ENCODE data around the gene TIMM29. TPM values are rescaled to one million over a fixed set of nuclear protein-coding genes. Genes with fewer than 3 reads are reported as not detected.
A peak's percentile ranks its signal among the peaks of the same experiment; 100 is the strongest.

The TIMM29 gene
- total RNA-seq, 1 experiment from 2014 or later: 22.5 TPM

GRCh38 chr19:10896851-10897526, 31.6 kb upstream of the TIMM29 start:
- Histone ChIP-seq H3K9me3 (replicated peaks) (no peaks in the 10 kb centered on the region), H3K27me3 (no peaks in the 10 kb centered on the region), H3K27ac (no peak overlapping the region), H3K36me3 (no peaks in the 10 kb centered on the region), H3K4me3 (no peak overlapping the region), H3K4me1 (peaks cover 9% of the 10 kb centered on the region)
- no peak for DNase-seq

GRCh38 chr19:10898633-10899032, 30.0 kb upstream of the TIMM29 start:
- Histone ChIP-seq H3K4me3 (no peak overlapping the region), H3K4me1 (peaks cover 4% of the 10 kb centered on the region), H3K27ac (no peak overlapping the region), H3K27me3 (no peaks in the 10 kb centered on the region), H3K36me3 (0 out of 2 replicates have a peak, but pooled peaks cover 2% of the 10 kb centered on the region), H3K9me3 (replicated peaks) (no peaks in the 10 kb centered on the region)
- no peak for DNase-seq

DNA sequence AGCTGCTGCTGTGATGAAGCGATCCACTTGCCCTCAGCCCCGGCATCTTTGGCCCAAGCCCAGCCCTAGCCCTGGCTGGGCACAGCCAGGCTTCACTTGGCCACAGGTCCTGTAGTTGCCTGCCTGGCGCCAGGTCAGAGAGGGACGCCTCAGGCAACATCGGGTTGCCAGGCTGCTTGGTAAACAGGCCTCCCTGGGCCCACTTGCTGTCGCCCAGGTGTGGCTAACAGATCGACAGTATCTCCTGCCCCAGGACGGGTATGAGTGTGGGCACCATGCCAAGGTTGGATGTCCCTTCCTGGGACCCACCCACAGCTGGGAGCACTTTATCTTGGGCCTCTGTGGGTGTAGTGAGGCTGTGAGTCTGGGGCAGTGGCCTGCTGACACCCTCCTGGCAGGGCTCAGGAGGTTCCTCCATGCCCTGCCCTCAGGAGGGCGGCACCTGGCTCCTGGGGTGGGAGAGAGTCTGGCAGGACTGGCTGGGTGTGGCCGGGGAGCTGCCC, 29.4 kb upstream of the TIMM29 start:
- Histone ChIP-seq H3K4me1 (peaks cover 4% of the 10 kb centered on the region), H3K4me3 (no peak overlapping the region), H3K9me3 (replicated peaks) (no peaks in the 10 kb centered on the region), H3K27me3 (no peaks in the 10 kb centered on the region), H3K27ac (no peak overlapping the region), H3K36me3 (0 out of 2 replicates have a peak, but pooled peaks cover 2% of the 10 kb centered on the region)
- no peak for DNase-seq

GRCh38 chr19:10907925-10908324, 20.7 kb upstream of the TIMM29 start:
- Histone ChIP-seq H3K4me3 (no peak overlapping the region), H3K36me3 (0 out of 2 replicates have a peak, but pooled peaks cover 2% of the 10 kb centered on the region), H3K4me1 (peaks cover 10% of the 10 kb centered on the region), H3K27me3 (no peaks in the 10 kb centered on the region), H3K9me3 (replicated peaks) (no peaks in the 10 kb centered on the region), H3K27ac (no peak overlapping the region)
- DNase-seq: no peak

- no peak overlapping the region for H3K4me3 ChIP-seq
- H3K27me3 ChIP-seq: no peaks in the 10 kb centered on the region
- H3K4me1 ChIP-seq: peaks cover 10% of the 10 kb centered on the region
- no peak for DNase-seq
- no peak overlapping the region for H3K27ac ChIP-seq
- H3K9me3 ChIP-seq (replicated peaks): no peaks in the 10 kb centered on the region
- peaks cover 2% of the 10 kb centered on the region; the same call in 1 of the 2 replicates for H3K36me3 ChIP-seq
Measured at GRCh38 chr19:10908380-10908960, 20.1 kb upstream of the TIMM29 start.

- peak; percentile 56 to 59 for DNase-seq
- H3K36me3 ChIP-seq: peaks cover 2% of the 10 kb centered on the region; the same call in 1 of the 2 replicates
- H3K9me3 ChIP-seq (replicated peaks): no peaks in the 10 kb centered on the region
- H3K27ac ChIP-seq: peak overlapping the region; percentile 21
- no peaks in the 10 kb centered on the region for H3K27me3 ChIP-seq
- no peak overlapping the region for H3K4me3 ChIP-seq
- peaks cover 15% of the 10 kb centered on the region for H3K4me1 ChIP-seq
Measured at GRCh38 chr19:10911579-10912363, 16.8 kb upstream of the TIMM29 start.

DNA sequence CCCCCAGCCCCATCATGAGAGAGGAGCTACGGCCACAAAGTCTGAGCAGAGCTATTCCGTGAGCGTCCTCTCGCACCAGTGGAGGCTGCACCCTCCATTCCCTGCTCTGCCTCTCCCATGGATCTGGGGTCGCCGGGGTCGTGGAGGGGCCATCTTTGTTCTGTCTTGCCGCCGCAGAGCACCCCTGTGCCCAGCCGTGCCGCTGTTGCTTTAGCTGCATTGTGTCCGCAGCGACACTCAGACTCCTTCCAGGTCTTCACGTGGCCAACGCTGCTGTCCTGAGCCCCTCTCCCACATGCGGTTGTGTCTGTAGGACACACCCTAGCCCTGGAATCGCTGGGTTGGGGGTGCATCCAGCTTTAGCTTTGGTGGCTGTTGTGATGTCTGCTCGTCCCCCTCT, 16.0 kb upstream of the TIMM29 start:
- Histone ChIP-seq H3K9me3 (replicated peaks) (no peaks in the 10 kb centered on the region), H3K4me3 (no peak overlapping the region), H3K4me1 (peaks cover 15% of the 10 kb centered on the region), H3K27me3 (no peaks in the 10 kb centered on the region), H3K27ac (no peak overlapping the region), H3K36me3 (peaks cover 2% of the 10 kb centered on the region; the same call in 1 of the 2 replicates)
- no peak for DNase-seq

DNA sequence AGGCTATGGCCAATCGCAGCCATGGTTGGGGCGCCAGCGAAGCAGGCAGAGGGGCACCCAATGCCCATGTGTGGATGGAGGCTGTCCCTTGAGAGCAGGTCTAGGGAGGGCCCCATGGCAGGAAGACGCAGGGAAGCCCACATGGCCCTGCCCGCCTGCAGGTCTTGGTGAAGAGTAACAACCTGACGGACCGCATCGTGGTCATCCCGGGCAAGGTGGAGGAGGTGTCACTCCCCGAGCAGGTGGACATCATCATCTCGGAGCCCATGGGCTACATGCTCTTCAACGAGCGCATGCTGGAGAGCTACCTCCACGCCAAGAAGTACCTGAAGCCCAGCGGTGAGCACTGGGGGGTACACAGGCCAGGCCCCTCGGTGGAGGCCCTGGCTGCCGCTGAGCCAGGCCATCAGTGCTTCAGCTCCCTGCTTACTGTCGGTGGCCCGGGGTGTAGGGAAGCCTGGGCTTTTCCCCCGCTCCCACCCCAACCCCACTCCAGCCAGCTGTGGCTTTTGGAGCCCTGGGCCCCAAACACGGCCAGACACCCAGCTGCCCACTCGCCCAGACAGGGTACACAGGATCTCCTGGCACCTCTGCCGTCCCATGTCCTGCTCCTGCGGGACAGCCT, 14.8 kb upstream of the TIMM29 start:
- no peak for DNase-seq
- Histone ChIP-seq H3K4me1 (peaks cover 15% of the 10 kb centered on the region), H3K27me3 (no peaks in the 10 kb centered on the region), H3K9me3 (replicated peaks) (no peaks in the 10 kb centered on the region), H3K36me3 (peaks cover 2% of the 10 kb centered on the region; the same call in 1 of the 2 replicates), H3K27ac (no peak overlapping the region), H3K4me3 (no peak overlapping the region)

GRCh38 chr19:10915130-10916091, 13.2 kb upstream of the TIMM29 start:
- no peaks in the 10 kb centered on the region for H3K27me3 ChIP-seq
- H3K4me3 ChIP-seq: no peak overlapping the region
- peaks cover 15% of the 10 kb centered on the region for H3K4me1 ChIP-seq
- no peak overlapping the region for H3K27ac ChIP-seq
- H3K36me3 ChIP-seq: no peaks in the 10 kb centered on the region; the same call in 1 of the 2 replicates
- no peak for DNase-seq
- no peaks in the 10 kb centered on the region for H3K9me3 ChIP-seq (replicated peaks)

DNA sequence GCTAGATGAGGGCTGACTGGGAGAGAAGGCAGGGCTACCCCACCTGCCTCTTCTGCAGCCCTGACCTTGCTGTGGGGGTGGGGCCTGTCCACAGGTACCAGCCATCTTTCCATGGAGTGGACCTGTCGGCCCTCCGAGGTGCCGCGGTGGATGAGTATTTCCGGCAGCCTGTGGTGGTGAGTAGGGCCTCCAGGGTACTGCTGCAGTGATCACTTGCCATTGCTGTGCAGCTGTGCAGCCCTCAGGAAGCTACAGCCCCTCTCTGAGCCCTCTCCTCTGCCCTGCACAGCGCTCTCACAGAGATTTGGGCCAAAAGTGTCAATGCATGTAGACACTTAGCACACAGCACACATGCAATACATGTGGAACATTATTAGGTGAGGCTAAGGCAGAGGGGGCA, 12.0 kb upstream of the TIMM29 start:
- no peak for DNase-seq
- H3K27ac ChIP-seq: no peak overlapping the region
- H3K4me1 ChIP-seq: peaks cover 7% of the 10 kb centered on the region
- H3K4me3 ChIP-seq: no peak overlapping the region
- no peaks in the 10 kb centered on the region for H3K9me3 ChIP-seq (replicated peaks)
- H3K27me3 ChIP-seq: no peaks in the 10 kb centered on the region
- H3K36me3 ChIP-seq: no peaks in the 10 kb centered on the region; the same call in 1 of the 2 replicates

DNA sequence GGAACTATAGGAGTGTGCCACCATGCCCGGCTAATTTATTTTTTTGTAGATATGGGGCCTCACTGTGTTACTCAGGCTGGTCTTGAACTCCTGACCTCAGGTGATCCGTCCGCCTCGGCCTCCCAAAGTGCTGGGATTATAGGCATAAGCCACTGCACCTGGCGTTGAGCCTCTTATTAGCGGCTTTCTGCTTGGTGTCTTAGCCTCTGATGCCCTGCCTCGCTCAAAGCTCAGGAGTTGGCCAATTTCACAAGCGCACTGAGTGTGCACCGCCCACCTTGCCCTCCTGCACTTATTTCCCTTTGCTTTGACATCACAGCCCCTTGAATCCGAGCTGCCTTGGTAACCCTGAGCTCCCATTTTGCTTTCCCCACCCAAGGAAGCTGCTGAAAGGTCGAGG, 10.3 kb upstream of the TIMM29 start:
- H3K27ac ChIP-seq: no peak overlapping the region
- H3K27me3 ChIP-seq: no peaks in the 10 kb centered on the region
- no peaks in the 10 kb centered on the region; the same call in 1 of the 2 replicates for H3K36me3 ChIP-seq
- H3K4me3 ChIP-seq: no peak overlapping the region
- H3K9me3 ChIP-seq (replicated peaks): no peaks in the 10 kb centered on the region
- DNase-seq: no peak
- peaks cover 4% of the 10 kb centered on the region; the same call in 1 of the 2 replicates for H3K4me1 ChIP-seq

DNA sequence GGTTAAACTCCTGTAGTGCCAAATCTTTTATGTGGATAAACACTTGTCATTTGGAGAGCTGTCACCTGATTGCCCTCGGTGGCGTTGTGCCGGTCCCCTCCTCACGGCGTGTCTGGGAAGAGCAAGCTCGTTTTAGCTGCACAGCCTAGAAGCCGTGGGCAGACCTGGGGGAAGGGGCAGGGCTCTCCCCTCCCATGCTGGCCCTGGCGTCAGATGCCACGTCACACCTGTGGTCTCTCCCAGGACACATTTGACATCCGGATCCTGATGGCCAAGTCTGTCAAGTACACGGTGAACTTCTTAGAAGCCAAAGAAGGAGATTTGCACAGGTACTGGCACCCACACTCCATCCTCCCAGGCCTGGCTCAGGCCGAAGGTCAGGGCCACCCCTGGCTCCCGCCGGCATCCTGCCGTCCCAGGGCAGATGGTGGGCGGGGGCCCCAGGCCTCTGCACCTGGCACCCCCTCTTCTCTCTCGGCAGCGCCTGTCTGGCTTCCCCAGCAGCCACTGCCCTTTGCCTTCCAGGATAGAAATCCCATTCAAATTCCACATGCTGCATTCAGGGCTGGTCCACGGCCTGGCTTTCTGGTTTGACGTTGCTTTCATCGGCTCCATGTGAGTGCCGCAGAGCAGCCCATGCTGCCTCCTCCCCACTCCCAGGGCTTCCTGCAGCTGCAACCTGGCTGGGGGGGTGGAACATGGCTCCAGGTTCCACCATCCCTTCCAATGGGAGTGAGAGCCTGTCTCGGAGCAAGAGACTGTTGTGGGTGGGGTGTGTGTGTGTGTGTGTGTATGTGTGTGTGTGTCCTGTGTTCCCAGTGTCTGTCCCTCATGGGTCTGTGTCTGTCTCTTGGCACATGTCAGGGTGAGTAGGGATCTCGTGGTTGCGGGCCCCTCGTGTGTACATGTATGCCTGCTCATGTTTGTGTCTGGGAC, 9.0 kb upstream of the TIMM29 start:
- Histone ChIP-seq H3K27me3 (no peaks in the 10 kb centered on the region), H3K9me3 (replicated peaks) (no peaks in the 10 kb centered on the region), H3K4me3 (no peak overlapping the region), H3K4me1 (peaks cover 4% of the 10 kb centered on the region; the same call in 1 of the 2 replicates), H3K27ac (no peak overlapping the region), H3K36me3 (no peaks in the 10 kb centered on the region; the same call in 1 of the 2 replicates)
- DNase-seq: no peak

DNA sequence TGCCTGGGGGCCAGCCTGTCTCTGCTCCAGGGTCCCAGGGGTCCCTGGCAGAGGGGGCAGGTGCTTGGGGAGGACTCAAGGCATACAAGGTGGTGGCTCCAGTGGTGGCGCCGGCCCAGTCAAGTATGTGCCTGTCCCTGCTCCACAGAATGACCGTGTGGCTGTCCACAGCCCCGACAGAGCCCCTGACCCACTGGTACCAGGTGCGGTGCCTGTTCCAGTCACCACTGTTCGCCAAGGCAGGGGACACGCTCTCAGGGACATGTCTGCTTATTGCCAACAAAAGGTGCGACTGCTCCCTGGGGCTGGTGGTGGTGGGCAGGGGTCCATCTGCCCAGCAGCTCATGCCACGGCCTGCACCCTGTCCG, 8.3 kb upstream of the TIMM29 start:
- no peaks in the 10 kb centered on the region; the same call in 1 of the 2 replicates for H3K36me3 ChIP-seq

More for the DNA sequence above, 8.3 kb upstream of the TIMM29 start:
- no peaks in the 10 kb centered on the region for H3K9me3 ChIP-seq (replicated peaks)
- H3K27ac ChIP-seq: no peak overlapping the region
- H3K27me3 ChIP-seq: no peaks in the 10 kb centered on the region
- DNase-seq: no peak
- no peak overlapping the region for H3K4me3 ChIP-seq
- no peaks in the 10 kb centered on the region; the same call in 1 of the 2 replicates for H3K4me1 ChIP-seq
